GM21529 (cell line): ENCODE results near the gene SLC13A1.
"Not testable (repeated sequence)": the region's sequence is repeated elsewhere in the genome, so short reads cannot be mapped to it uniquely, and the experiment has no call there.

Source experiments
- ATAC-seq: cut with Tn5 transposase; IDR thresholded peaks from one replicate; pipeline ENCODE4 v1.9.1; 2021; ENCODE audit not compliant: unreplicated experiment

Gene SLC13A1, protein sequence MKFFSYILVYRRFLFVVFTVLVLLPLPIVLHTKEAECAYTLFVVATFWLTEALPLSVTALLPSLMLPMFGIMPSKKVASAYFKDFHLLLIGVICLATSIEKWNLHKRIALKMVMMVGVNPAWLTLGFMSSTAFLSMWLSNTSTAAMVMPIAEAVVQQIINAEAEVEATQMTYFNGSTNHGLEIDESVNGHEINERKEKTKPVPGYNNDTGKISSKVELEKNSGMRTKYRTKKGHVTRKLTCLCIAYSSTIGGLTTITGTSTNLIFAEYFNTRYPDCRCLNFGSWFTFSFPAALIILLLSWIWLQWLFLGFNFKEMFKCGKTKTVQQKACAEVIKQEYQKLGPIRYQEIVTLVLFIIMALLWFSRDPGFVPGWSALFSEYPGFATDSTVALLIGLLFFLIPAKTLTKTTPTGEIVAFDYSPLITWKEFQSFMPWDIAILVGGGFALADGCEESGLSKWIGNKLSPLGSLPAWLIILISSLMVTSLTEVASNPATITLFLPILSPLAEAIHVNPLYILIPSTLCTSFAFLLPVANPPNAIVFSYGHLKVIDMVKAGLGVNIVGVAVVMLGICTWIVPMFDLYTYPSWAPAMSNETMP

DNA sequence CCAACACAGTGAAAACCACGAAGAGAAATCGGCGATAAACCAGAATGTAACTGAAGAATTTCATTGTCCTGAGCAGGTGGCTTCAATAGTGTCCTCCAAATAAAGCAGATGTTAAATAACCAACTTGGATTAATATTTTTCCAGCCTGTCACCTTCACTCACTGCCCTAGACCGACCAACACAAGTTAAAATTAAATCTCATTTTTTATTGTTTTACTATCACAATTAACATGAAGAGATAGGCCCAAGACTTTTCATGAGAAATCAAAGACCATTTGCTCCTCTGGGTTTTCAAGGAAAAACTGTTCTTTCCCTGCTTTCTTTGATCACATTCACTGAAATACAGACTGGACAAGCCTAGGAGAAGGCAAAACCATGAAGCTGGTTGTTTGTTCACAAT lies at the start of gene SLC13A1:
Gene SLC13A1, minus strand, starts transcription at position 87 of the 400 bp plus-strand sequence. Its CDS starts 23 bp downstream, at position 64.
- no peak for ATAC-seq

DNA sequence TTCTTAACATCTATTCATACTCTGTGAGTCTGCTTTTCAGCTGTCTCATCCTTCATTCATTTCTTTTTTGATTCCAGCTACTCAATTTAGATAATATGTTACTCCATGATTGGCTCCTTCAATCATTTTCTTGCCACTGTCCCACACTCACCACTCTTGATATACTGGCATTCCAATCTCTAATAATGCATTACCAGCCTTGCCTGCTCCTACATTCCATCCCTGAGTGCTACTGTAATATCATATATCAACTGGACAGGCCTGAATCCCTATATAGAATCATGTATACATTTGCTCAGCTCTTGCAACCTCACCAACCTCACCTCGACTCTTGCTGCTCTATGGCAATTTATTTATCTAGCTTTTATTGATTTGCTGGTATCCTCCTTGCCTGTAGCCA lies 45.0 kb upstream of the SLC13A1 start:
- no peak for ATAC-seq

- ATAC-seq, result no peak
Observed at GRCh38 chr7:123242467-123243092, 42.8 kb upstream of the SLC13A1 start.

- ATAC-seq, result no peak
Observed at GRCh38 chr7:123241809-123242208, 42.0 kb upstream of the SLC13A1 start.

DNA sequence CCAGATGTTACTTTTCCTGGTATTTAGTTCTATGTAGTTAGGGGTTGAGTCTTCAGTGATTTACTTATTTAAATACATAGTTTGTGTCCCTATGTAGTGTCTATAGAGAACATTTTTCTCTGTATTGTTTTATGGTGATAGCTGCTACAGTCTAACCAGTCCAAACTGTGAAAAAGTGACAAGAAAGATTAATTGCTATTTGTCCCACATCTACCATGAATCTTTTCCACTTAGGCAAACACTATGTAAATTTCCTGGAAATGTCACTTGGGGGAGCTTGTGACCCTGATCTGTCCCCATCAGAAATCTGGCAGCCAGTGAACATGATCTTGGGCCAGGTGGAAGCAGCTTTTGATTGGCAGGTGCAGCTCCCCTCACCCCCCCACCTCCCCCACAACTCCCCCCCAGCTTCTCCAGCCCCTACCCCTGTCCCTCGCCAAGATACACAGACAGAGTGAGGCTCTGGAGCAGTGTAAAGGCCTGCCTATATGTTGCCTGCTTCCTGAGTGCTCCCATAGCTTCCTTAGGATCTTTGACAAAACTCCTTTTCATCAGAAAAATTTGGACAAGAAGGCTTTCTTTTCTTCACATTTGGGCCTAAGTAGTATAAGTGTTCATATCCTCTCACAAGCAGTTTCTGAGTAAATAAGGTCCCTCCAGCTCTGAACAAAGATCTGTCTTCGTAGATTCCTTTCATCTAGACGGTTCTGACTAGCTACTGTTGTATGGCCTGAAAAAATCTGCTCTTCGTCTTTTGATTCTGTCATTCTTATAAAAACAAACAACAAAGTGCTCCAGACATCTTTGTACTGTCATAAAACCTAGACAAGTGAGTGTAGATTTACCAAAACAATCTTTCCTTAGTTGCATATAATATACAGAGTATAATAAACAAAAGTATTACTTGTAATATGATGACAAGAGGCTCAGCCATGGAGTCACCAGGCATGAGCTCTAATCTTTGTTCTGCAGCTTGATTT lies 31.5 kb upstream of the SLC13A1 start:
- no peak for ATAC-seq

DNA sequence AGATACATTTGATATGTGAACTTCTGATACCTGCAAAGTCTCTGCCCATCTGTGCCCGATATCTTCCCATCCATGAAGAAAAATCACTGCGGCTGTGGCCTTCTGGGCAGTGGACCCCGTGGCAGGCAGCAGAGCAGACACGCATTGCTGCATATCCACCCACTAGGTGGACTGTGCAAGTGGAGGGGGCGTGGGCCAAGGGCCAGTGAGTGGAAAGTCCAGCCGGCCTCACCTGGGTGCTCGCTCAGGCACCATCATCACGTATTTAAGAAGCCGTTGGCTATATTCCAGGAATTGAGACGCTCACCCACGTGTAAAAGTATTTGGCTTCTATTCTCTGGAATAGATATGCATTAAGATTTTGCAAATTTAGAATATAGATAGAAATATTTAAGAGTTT lies 30.8 kb upstream of the SLC13A1 start:
- ATAC-seq, result no peak

GRCh38 chr7:123230147-123230546 lies 30.4 kb upstream of the SLC13A1 start:
- no peak for ATAC-seq

DNA sequence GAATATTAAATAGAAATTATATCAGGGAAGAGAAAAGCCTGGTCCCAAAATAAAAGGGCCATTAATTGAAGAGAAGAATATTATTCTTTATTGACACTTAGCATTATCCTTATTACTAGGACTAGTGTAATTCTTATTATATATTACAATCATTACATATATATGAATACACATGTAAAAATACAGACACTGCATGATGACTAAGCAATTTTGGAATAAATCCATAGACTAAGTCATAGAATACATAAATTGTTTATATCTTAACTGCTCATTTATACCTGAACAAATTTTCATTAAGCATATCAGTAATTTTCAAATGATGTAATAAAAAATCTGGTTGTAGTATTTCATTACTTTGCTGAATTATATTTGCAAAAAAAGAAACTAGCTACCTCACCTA lies 29.7 kb upstream of the SLC13A1 start:
- no peak for ATAC-seq

DNA sequence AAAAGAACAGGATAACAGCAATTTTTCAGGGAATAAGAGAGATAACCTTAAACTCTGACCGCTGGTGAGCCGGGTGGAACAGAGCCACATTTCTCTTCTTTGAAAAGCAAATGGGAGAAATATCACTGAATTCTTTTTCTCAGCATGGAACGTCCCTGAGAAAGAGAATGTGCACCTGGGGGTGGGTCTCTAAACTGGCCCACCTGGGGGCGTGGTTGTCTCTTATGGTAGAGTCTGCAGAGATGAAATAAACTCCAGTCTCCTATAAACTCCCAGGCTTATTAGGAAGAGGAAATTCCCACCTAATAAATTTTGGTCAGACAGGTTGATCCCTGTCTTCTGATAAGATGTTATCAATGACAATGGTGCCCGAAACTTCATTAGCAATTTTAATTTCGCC lies 27.9 kb upstream of the SLC13A1 start:
- ATAC-seq, result not testable (repeated sequence)

DNA sequence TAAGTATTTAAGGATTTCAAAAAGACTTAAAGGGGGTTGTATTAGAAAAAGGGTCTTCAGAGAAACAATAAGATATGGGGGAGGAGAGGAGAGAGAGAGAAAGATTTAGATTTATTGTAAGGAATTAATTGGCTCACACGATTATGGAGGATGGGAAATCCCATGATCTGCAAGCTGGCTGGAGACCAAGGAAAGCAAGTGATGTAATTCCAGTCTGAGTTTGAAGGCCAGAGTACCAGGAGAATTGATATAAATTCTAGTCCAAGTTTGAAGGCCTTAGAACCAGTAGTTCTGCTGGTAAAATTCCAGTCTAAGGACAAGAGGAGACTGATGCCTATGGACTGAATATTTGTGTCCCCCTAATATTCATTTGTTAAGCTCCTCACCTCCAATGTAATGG lies 20.6 kb upstream of the SLC13A1 start:
- ATAC-seq, result no peak

DNA sequence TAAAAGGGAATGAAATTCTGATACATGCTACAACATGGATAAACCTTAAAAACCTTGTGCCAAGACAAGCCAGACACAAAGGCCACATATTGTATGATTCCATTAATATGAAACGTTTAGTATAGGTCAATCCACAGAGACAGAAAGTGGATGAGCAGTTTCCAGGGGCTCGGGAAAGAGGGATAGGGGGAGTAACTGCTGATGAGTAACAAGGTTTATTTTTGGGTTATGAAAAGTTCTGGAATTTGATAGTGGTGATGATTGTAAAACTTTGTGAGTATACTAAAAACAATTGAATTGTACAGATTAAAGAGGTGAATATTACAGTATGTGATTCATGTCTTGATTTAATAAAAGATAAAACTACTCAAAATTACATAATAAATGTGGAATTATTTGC lies 19.1 kb upstream of the SLC13A1 start:
- ATAC-seq, result no peak

GRCh38 chr7:123216825-123217224 lies 17.1 kb upstream of the SLC13A1 start:
- no peak for ATAC-seq

DNA sequence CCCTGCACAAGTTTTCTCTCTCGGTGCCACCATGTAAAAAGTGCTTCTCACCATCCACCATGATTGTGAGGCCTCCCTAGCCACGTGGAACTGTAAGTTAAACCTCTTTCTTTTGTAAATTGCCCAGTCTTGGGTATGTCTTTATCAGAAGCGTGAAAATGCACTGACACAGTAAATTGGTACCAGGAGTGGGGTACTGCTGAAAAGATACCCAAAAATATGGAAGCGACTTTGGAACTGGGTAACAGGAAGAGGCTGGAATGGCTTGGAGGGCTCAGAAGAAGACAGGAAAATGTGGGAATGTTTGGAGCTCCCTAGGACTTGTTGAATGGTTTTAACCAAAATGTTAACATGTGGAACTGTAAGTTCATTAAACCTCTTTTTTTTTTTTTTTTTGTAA lies 15.6 kb upstream of the SLC13A1 start:
- ATAC-seq, result no peak

DNA sequence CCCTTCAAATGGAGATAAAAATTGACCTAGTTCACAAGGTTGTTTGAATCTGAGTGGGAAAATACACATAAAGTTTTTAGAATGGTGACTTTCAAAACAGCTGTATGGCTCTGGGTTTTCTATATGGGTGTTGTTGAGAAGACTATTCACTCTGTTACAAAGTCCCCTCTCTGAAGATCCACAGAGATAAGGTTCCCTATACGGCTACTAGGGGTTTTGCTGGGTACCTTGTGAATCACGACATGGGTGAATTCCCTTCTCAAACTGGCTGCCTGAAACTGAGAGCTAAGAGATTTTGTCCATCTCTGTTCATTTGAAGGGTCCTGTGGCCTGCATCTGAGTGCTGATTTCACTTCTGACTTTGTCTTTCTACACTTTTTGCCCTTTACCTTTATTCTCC lies 11.8 kb upstream of the SLC13A1 start:
- ATAC-seq, result no peak

- no peak for ATAC-seq
Observed at GRCh38 chr7:123210986-123211385, 11.2 kb upstream of the SLC13A1 start.

- ATAC-seq, result no peak
Observed at GRCh38 chr7:123209786-123210185, 10.0 kb upstream of the SLC13A1 start.

DNA sequence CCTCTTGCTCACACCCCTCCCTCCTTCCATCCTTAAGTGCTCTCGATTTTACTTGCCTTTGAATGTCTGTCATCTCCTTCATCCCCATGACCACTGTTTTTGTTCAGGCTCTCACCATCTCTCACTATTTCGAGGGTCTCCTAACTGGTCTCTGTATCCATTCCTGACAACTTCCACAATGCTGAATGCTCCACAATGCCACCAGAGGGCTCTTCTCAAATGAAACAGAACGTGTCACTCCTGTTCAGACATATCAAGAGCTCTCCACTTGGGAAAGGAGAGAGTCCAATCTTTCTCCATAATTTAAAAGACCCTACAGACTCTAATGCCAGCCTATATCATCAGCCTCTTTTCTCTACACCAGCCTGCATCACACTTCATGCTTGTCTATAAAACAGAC lies 9.0 kb upstream of the SLC13A1 start:
- no peak for ATAC-seq

DNA sequence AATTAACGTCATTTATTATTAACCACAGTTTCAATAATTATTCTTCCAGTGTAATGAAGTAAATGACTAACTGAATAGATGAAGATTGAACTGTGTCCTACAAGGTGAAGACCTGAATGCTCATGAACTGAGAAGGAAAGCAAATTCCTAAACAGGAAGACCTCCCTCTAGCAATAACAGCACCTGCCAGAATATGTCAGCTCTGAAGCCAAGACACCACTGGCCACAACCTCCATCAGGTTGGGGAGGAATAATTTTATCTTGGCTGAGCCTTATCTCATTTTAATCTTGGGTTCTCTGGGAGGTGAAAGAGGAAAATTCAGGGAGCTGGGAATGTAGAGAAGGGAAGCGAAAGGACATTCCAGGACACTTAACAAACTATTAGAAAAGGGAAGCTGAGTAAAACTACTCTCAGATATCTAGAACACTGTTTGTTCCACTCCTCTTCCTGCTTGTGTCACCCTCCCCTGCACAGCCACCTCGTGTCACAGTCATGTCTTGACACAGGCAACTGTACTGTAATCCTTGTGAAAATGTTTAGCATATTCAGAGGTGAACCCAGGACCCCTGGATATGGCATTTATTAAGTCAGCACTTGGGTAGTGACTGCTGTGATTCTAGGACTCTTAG lies 4.6 kb upstream of the SLC13A1 start:
- no peak for ATAC-seq

- ATAC-seq, result no peak
Observed at GRCh38 chr7:123201901-123202300, 2.1 kb upstream of the SLC13A1 start.
